Hepatocyte (in vitro differentiated cells): ENCODE results near the gene PIGT.

Source experiments
- CTCF ChIP-seq: fragments of 200-600 bp; sonication (generic); IDR thresholded peaks from 2 replicates; pipeline ENCODE4 v1.5.1; 2016; ENCODE audit warnings: antibody characterized with exemption, mild to moderate bottlenecking; ENCODE audit not compliant: poor library complexity
- EZH2 ChIP-seq: fragments of 200-600 bp; sonication (generic); IDR thresholded peaks from 2 replicates; pipeline ENCODE4 v1.6.1; 2016; ENCODE audit warnings: antibody characterized with exemption, mild to moderate bottlenecking, borderline replicate concordance

DNA sequence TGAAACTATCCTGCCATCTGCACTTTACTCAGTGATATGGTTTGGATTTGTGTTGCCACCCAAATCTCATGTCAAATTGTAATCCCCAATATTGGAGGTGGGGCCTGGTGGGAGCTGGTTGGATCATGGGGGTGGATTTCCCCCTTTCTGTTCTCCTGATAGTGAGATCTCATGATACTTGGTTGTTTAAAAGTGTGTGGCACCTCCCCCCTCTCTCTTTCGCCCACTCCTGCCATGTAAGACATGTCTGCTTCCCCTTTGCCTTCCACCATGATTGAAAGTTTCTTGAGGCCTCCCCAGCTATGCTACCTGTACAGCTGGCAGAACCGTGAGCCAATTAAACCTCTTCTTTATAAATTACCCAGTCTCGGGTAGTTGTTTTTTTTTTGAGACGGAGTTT, 18.0 kb downstream of the PIGT start:
- TF ChIP-seq CTCF (no peak), EZH2 (no peak)
